ENCODE measurements around the gene ECEL1. TPM values are rescaled to one million over a fixed set of nuclear protein-coding genes. Genes with fewer than 3 reads are reported as not detected.

The ECEL1 gene
- total and polyA plus RNA-seq, 2 donors (not counting 1 experiment from before 2014, with no cell fraction given) = 0.47 TPM; not detected in 1

GRCh38 chr2:232502511-232502910 lies 14.9 kb upstream of the ECEL1 start:
- Histone ChIP-seq H3K9ac (ENCODE audit: low read length) (no peak overlapping the region), H4K20me1 (ENCODE audit: control insufficient read depth, insufficient read depth, low read length, poor library complexity, severe bottlenecking) (no peaks in the 10 kb centered on the region), H3K27me3 (replicated peaks in 1 of 4; ENCODE audit: control extremely low read depth in 1 of 4, control insufficient read depth in 3 of 4, insufficient read depth in 4 of 4, low read length in 3 of 4) (peaks cover 0 to 46% (median 7%) of the 10 kb centered on the region in 4 experiments), H3K27ac (ENCODE audit: low read length in 2 of 2) (no peak overlapping the region), H2AFZ (ENCODE audit: insufficient read depth, low read depth, low read length, poor library complexity, severe bottlenecking) (no peak overlapping the region), H3K9me3 (ENCODE audit: control extremely low read depth in 1 of 3, control insufficient read depth in 2 of 3, insufficient read depth in 1 of 3, low read length in 2 of 3) (no peaks in the 10 kb centered on the region), H3K36me3 (replicated peaks in 1 of 2; ENCODE audit: control extremely low read depth in 1 of 2, control insufficient read depth in 1 of 2, extremely low read depth in 1 of 2, insufficient read depth in 2 of 2, low read length in 1 of 2) (no peaks in the 10 kb centered on the region), H3K4me1 (ENCODE audit: control insufficient read depth in 2 of 2, insufficient read depth in 2 of 2, low read length in 2 of 2) (peaks cover 3 to 11% of the 10 kb centered on the region in 2 donors), H3K4me3 (ENCODE audit: control extremely low read depth in 1 of 5, extremely low read depth in 1 of 5, insufficient read depth in 1 of 5, low read depth in 2 of 5, low read length in 4 of 5) (no peak overlapping the region), H3K79me2 (ENCODE audit: control insufficient read depth, insufficient read depth, low read length) (no peaks in the 10 kb centered on the region), H3K4me2 (replicated peaks; ENCODE audit: low read depth, low read length, poor library complexity, severe bottlenecking) (peak overlapping the region; percentile 50)
- POLR2A ChIA-PET = no interaction called here
- Mint-ChIP-seq H3K27me3 (peaks cover 44% of the 10 kb centered on the region), H3K4me1 (peaks cover 14% of the 10 kb centered on the region), H3K27ac (peak overlapping the region; percentile 61), H3K9me3 (ENCODE audit: insufficient read depth) (no peaks in the 10 kb centered on the region), H3K4me3 (peak overlapping the region; percentile 80)
- intact Hi-C loops (cut with micrococcal nuclease) = no loop called here
- 7% methylated on average over 15 of the region's 21 CpGs for WGBS (ENCODE audit: insufficient coverage)
- ATAC-seq (ENCODE audit: low read depth) (peak; percentile 50), DNase-seq (peak; percentile 56)
- CTCF ChIA-PET = no interaction called here
- TF ChIP-seq CTCF (IDR thresholded peaks at IDR 0.05) = no peak
- TF ChIP-seq EZH2 (IDR thresholded peaks at IDR 0.05; ENCODE audit: borderline replicate concordance, insufficient read depth, low read depth, low read length, poor library complexity, severe bottlenecking) = no peak

- no peak overlapping the region for H3K4me2 ChIP-seq (replicated peaks; ENCODE audit: low read depth, low read length, poor library complexity, severe bottlenecking)
- H3K27me3 ChIP-seq (replicated peaks in 1 of 4; ENCODE audit: control extremely low read depth in 1 of 4, control insufficient read depth in 3 of 4, insufficient read depth in 4 of 4, low read length in 3 of 4) = peaks cover 0 to 46% (median 7%) of the 10 kb centered on the region in 4 experiments
- H3K4me1 Mint-ChIP-seq = peaks cover 14% of the 10 kb centered on the region
- H3K4me1 ChIP-seq (ENCODE audit: control insufficient read depth in 2 of 2, insufficient read depth in 2 of 2, low read length in 2 of 2) = peaks cover 3 to 11% of the 10 kb centered on the region in 2 donors
- H3K9me3 Mint-ChIP-seq (ENCODE audit: insufficient read depth) = no peaks in the 10 kb centered on the region
- ChIA-PET POLR2A (no interaction called here), CTCF (interaction anchor here (0.7 kb wide), 1 partner anchor 1992 kb away, joined by 3 read pairs; no protein-coding TSS in a partner anchor)
- H3K27me3 Mint-ChIP-seq = peaks cover 39% of the 10 kb centered on the region
- no peak overlapping the region for H3K4me3 Mint-ChIP-seq
- H2AFZ ChIP-seq (ENCODE audit: insufficient read depth, low read depth, low read length, poor library complexity, severe bottlenecking) = no peak overlapping the region
- no peaks in the 10 kb centered on the region for H3K9me3 ChIP-seq (ENCODE audit: control extremely low read depth in 1 of 3, control insufficient read depth in 2 of 3, insufficient read depth in 1 of 3, low read length in 2 of 3)
- intact Hi-C loops (cut with micrococcal nuclease) = no loop called here
- no peak overlapping the region for H3K27ac Mint-ChIP-seq
- no peak overlapping the region for H3K4me3 ChIP-seq (ENCODE audit: control extremely low read depth in 1 of 5, extremely low read depth in 1 of 5, insufficient read depth in 1 of 5, low read depth in 2 of 5, low read length in 4 of 5)
- ATAC-seq (ENCODE audit: low read depth) = no peak
- H3K9ac ChIP-seq (ENCODE audit: low read length) = no peak overlapping the region
- 53% methylated on average over 4 of the region's 10 CpGs for WGBS (ENCODE audit: insufficient coverage)
- no peak for DNase-seq
- no peak overlapping the region for H3K27ac ChIP-seq (ENCODE audit: low read length in 2 of 2)
- no peaks in the 10 kb centered on the region for H3K79me2 ChIP-seq (ENCODE audit: control insufficient read depth, insufficient read depth, low read length)
- H3K36me3 ChIP-seq (replicated peaks in 1 of 2; ENCODE audit: control extremely low read depth in 1 of 2, control insufficient read depth in 1 of 2, extremely low read depth in 1 of 2, insufficient read depth in 2 of 2, low read length in 1 of 2) = no peaks in the 10 kb centered on the region
- H4K20me1 ChIP-seq (ENCODE audit: control insufficient read depth, insufficient read depth, low read length, poor library complexity, severe bottlenecking) = no peaks in the 10 kb centered on the region
- TF ChIP-seq EZH2 (IDR thresholded peaks at IDR 0.05; ENCODE audit: borderline replicate concordance, insufficient read depth, low read depth, low read length, poor library complexity, severe bottlenecking) = no peak
- TF ChIP-seq CTCF (IDR thresholded peaks at IDR 0.05) = no peak
Observed at GRCh38 chr2:232501794-232502390, 14.3 kb upstream of the ECEL1 start.

Data from B cell (primary cell).